Naive thymus-derived CD4-positive, alpha-beta T cell (primary cell): Measurements from ENCODE around the gene AHI1. TPM values are rescaled to one million over a fixed set of nuclear protein-coding genes. Genes with fewer than 3 reads are reported as not detected.

ENCODE experiments used
- ATAC-seq: fragments of 150-1000 bp; cut with Tn5 transposase; 2 replicates; pipeline ENCODE4 v1.10.0; 2021; ENCODE audit warnings: mild to moderate bottlenecking, moderate library complexity
- CTCF ChIA-PET: fragments of 350-600 bp; sonication (Branson Sonifier 250); formaldehyde crosslinking; loops from one replicate; lab custom pipeline; 2021; ENCODE audit warnings: antibody characterized with exemption; lab: Charles Lee
- POLR2A ChIA-PET: fragments of 350-600 bp; sonication (Branson Sonifier 250); formaldehyde crosslinking; loops from one replicate; lab custom pipeline; 2021; ENCODE audit warnings: antibody characterized with exemption, inconsistent platforms; lab: Charles Lee
- DNase-seq, 9 donors: peaks; one replicate each; pipeline versions ENCODE4 v3.0.0 to v3.0.0-alpha.2; 2020 to 2022; ENCODE audit warnings: mixed read lengths in 1 of 9
- H3K27ac ChIP-seq: one replicate; pipeline ENCODE4 v1.7.0; 2013; ENCODE audit warnings: mild to moderate bottlenecking, low read depth, low read length, moderate library complexity
- H3K27me3 ChIP-seq, 2 donors: one replicate each; pipeline ENCODE4 v1.7.0; 2013; ENCODE audit warnings: low read length in 2 of 2, mild to moderate bottlenecking in 2 of 2, moderate library complexity in 2 of 2; ENCODE audit not compliant: control insufficient read depth in 2 of 2, insufficient read depth in 2 of 2
- H3K36me3 ChIP-seq, 3 experiments: 1 replicate in 2 of 3; 2 replicates in 1 of 3; pipeline ENCODE4 v1.7.0; 2013; ENCODE audit warnings: low read length in 3 of 3, mild to moderate bottlenecking in 3 of 3, moderate library complexity in 1 of 3; ENCODE audit not compliant: insufficient read depth in 3 of 3, control insufficient read depth in 2 of 3
- H3K4me1 ChIP-seq, 2 donors: one replicate each; pipeline ENCODE4 v1.7.0; 2013; ENCODE audit warnings: low read length in 2 of 2, mild to moderate bottlenecking in 2 of 2, moderate library complexity in 1 of 2; ENCODE audit not compliant: control insufficient read depth in 2 of 2, insufficient read depth in 2 of 2
- H3K4me3 ChIP-seq: 2 replicates; pipeline ENCODE4 v1.7.0; 2013; ENCODE audit warnings: mild to moderate bottlenecking, low read length
- H3K9me3 ChIP-seq, 3 experiments: 1 replicate in 2 of 3; 2 replicates in 1 of 3; pipeline ENCODE4 v1.7.0; 2013; ENCODE audit warnings: low read length in 3 of 3; ENCODE audit not compliant: control insufficient read depth in 2 of 3
- H3K27ac Mint-ChIP-seq, 9 donors: one replicate each; pipeline ENCODE4 v1.8.0; 2020 to 2022; ENCODE audit warnings: mixed read lengths in 9 of 9, mild to moderate bottlenecking in 8 of 9, moderate library complexity in 5 of 9, inconsistent platforms in 2 of 9
- H3K27me3 Mint-ChIP-seq, 5 donors: one replicate each; pipeline ENCODE4 v1.8.0; 2021 to 2022; ENCODE audit warnings: mixed read lengths in 5 of 5, mild to moderate bottlenecking in 1 of 5
- H3K36me3 Mint-ChIP-seq, 5 donors: one replicate each; pipeline ENCODE4 v1.8.0; 2020 to 2022; ENCODE audit warnings: mixed read lengths in 5 of 5, mild to moderate bottlenecking in 3 of 5, inconsistent platforms in 1 of 5
- H3K4me1 Mint-ChIP-seq, 7 donors: one replicate each; pipeline ENCODE4 v1.8.0; 2020 to 2022; ENCODE audit warnings: mixed read lengths in 7 of 7, mild to moderate bottlenecking in 3 of 7, inconsistent platforms in 1 of 7
- H3K4me3 Mint-ChIP-seq, 10 donors: one replicate each; pipeline ENCODE4 v1.8.0; 2020 to 2022; ENCODE audit warnings: mild to moderate bottlenecking in 10 of 10, mixed read lengths in 10 of 10, moderate library complexity in 6 of 10, inconsistent platforms in 2 of 10
- H3K9me3 Mint-ChIP-seq, 11 donors: one replicate each; pipeline ENCODE4 v1.8.0; 2020 to 2022; ENCODE audit warnings: mixed read lengths in 11 of 11, mild to moderate bottlenecking in 4 of 11, inconsistent platforms in 1 of 11, moderate library complexity in 1 of 11
- intact Hi-C, 2 donors: fragments of 100-400 bp; cut with micrococcal nuclease; formaldehyde crosslinking; loops; one replicate each; pipeline ENCODE4 v1.15.1; 2023
- polyA plus RNA-seq, 2 donors: library from polyadenylated mRNA; unstranded; fragments of 300-500 nt; fragmentation: Illumina TruSeq; gene quantifications; one replicate each; pipeline ENCODE4 v1.2.3, GENCODE V29; 2021
- total RNA-seq, 6 experiments: library from RNA in 5 of 6; stranded (reverse) in 5 of 6; gene quantifications; 1 replicate in 5 of 6; 2 replicates in 1 of 6; pipeline ENCODE4 v1.2.3 and lab custom pipeline; 2021 to 2026

The AHI1 gene
- total and polyA plus RNA-seq, 7 experiments from 2014 or later, result 1.9 to 31.3 (median 13.3) TPM

DNA sequence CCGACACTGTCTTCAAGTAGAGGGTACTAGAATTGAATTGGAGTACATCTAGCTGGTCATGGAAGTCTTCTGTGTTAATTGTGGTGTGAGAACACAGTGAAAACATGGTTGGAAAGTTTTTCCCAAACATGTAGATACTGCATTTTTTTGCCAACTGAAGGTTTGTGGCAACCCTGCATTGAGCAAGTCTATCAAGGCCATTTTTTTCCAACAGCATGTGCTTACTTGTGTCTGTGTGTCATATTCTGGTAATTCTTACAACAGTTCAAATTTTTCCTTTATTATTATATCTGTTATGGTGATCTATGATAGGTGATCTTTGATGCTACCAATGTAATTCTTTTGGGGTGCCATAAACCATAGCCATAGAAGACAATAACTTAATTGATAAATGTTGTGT is 169.4 kb downstream of the AHI1 start:
- DNase-seq, result no peak
- Mint-ChIP-seq H3K36me3 (peaks cover 0 to 25% (median 8%) of the 10 kb centered on the region in 5 donors), H3K27ac (no peak overlapping the region), H3K4me1 (peaks cover 0 to 13% (median 2%) of the 10 kb centered on the region in 7 donors), H3K27me3 (no peaks in the 10 kb centered on the region), H3K4me3 (no peak overlapping the region), H3K9me3 (peaks cover 0 to 2% (median 0%) of the 10 kb centered on the region in 11 donors)
- H3K27me3 ChIP-seq, result no peaks in the 10 kb centered on the region
- H3K4me3 ChIP-seq, result no peak overlapping the region
- H3K36me3 ChIP-seq, result no peaks in the 10 kb centered on the region
- no peaks in the 10 kb centered on the region for H3K4me1 ChIP-seq
- H3K27ac ChIP-seq, result no peak overlapping the region
- ATAC-seq, result no peak
- intact Hi-C loops, result no loop called here
- no peaks in the 10 kb centered on the region for H3K9me3 ChIP-seq
- ChIA-PET CTCF (no interaction called here), POLR2A (no interaction called here)

GRCh38 chr6:135325624-135326424 is 171.7 kb downstream of the AHI1 start:
- Histone ChIP-seq H3K27ac (no peak overlapping the region), H3K4me3 (no peak overlapping the region), H3K36me3 (no peaks in the 10 kb centered on the region), H3K4me1 (no peaks in the 10 kb centered on the region), H3K9me3 (no peaks in the 10 kb centered on the region), H3K27me3 (no peaks in the 10 kb centered on the region)
- no peak overlapping the region for H3K4me3 Mint-ChIP-seq
- H3K4me1 Mint-ChIP-seq, result peaks cover 0 to 20% (median 5%) of the 10 kb centered on the region in 7 donors
- H3K36me3 Mint-ChIP-seq, result peaks cover 0 to 17% (median 0%) of the 10 kb centered on the region in 5 donors
- ChIA-PET CTCF (no interaction called here), POLR2A (no interaction called here)
- DNase-seq (no peak), ATAC-seq (peak; percentile 26)
- intact Hi-C loops, result no loop called here
- peaks cover 0 to 2% (median 0%) of the 10 kb centered on the region in 11 donors for H3K9me3 Mint-ChIP-seq
- no peaks in the 10 kb centered on the region for H3K27me3 Mint-ChIP-seq
- no peak overlapping the region for H3K27ac Mint-ChIP-seq

- POLR2A ChIA-PET, result no interaction called here
- Mint-ChIP-seq H3K4me1 (peaks cover 0 to 20% (median 5%) of the 10 kb centered on the region in 7 donors), H3K36me3 (peaks cover 0 to 14% (median 4%) of the 10 kb centered on the region in 5 donors), H3K27ac (no peak overlapping the region), H3K9me3 (peaks cover 0 to 2% (median 0%) of the 10 kb centered on the region in 11 donors), H3K4me3 (no peak overlapping the region), H3K27me3 (no peaks in the 10 kb centered on the region)
- CTCF ChIA-PET, result no interaction called here
- Histone ChIP-seq H3K36me3 (no peaks in the 10 kb centered on the region), H3K4me1 (no peaks in the 10 kb centered on the region), H3K4me3 (no peak overlapping the region), H3K9me3 (no peaks in the 10 kb centered on the region), H3K27me3 (no peaks in the 10 kb centered on the region), H3K27ac (no peak overlapping the region)
- intact Hi-C loops, result no loop called here
- DNase-seq (no peak), ATAC-seq (no peak)
Measured at GRCh38 chr6:135324531-135324930, 173.0 kb downstream of the AHI1 start.

DNA sequence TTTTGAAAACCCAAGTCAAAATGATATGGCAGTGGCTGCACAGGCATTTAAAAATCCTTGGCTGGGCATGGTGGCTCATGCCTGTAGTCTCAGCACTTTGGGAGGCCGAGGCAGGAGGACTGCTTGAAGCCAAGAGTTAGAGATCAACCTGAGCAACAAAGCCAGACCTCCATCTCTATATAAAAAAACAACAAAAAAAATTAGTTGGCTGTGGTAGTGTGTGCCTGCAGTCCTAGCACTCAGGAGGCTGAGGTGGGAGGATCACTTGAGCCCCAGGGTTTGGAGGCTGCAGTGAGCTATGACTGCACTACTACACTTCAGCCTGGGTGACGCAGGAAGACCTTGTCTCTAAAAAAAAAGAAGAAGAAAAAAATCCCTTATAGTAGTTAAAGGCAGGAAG is 173.6 kb downstream of the AHI1 start:
- Histone ChIP-seq H3K36me3 (no peaks in the 10 kb centered on the region), H3K9me3 (no peaks in the 10 kb centered on the region), H3K27me3 (no peaks in the 10 kb centered on the region), H3K4me1 (no peaks in the 10 kb centered on the region), H3K4me3 (no peak overlapping the region), H3K27ac (no peak overlapping the region)
- CTCF ChIA-PET, result no interaction called here
- H3K9me3 Mint-ChIP-seq, result peaks cover 0 to 2% (median 0%) of the 10 kb centered on the region in 11 donors
- POLR2A ChIA-PET, result no interaction called here
- intact Hi-C loops, result no loop called here
- H3K4me3 Mint-ChIP-seq, result no peak overlapping the region
- H3K4me1 Mint-ChIP-seq, result peaks cover 0 to 20% (median 5%) of the 10 kb centered on the region in 7 donors
- ATAC-seq (no peak), DNase-seq (no peak)
- H3K27ac Mint-ChIP-seq, result no peak overlapping the region
- H3K36me3 Mint-ChIP-seq, result peaks cover 0 to 12% (median 4%) of the 10 kb centered on the region in 5 donors
- no peaks in the 10 kb centered on the region for H3K27me3 Mint-ChIP-seq

GRCh38 chr6:135323202-135323668 is 174.3 kb downstream of the AHI1 start:
- peak overlapping the region in 1 of 9 donors; percentile 7 for H3K27ac Mint-ChIP-seq
- Histone ChIP-seq H3K27me3 (no peaks in the 10 kb centered on the region), H3K4me3 (no peak overlapping the region), H3K27ac (no peak overlapping the region), H3K36me3 (no peaks in the 10 kb centered on the region), H3K4me1 (no peaks in the 10 kb centered on the region), H3K9me3 (no peaks in the 10 kb centered on the region)
- no peaks in the 10 kb centered on the region for H3K27me3 Mint-ChIP-seq
- ChIA-PET POLR2A (no interaction called here), CTCF (interaction anchor here (0.5 kb wide), 1 partner anchor 410 kb away, joined by 5 read pairs; no protein-coding TSS in a partner anchor)
- peaks cover 0 to 20% (median 5%) of the 10 kb centered on the region in 7 donors for H3K4me1 Mint-ChIP-seq
- DNase-seq (no peak), ATAC-seq (peak; percentile 83)
- peaks cover 0 to 2% (median 0%) of the 10 kb centered on the region in 11 donors for H3K9me3 Mint-ChIP-seq
- intact Hi-C loops, result no loop called here
- H3K36me3 Mint-ChIP-seq, result peaks cover 0 to 11% (median 4%) of the 10 kb centered on the region in 5 donors
- H3K4me3 Mint-ChIP-seq, result no peak overlapping the region

GRCh38 chr6:135322427-135323201 is 174.9 kb downstream of the AHI1 start:
- Mint-ChIP-seq H3K9me3 (peaks cover 0 to 2% (median 0%) of the 10 kb centered on the region in 11 donors), H3K4me3 (no peak overlapping the region), H3K36me3 (peaks cover 0 to 8% (median 4%) of the 10 kb centered on the region in 5 donors), H3K27ac (peak overlapping the region in 1 of 9 donors; percentile 7), H3K4me1 (peaks cover 0 to 20% (median 5%) of the 10 kb centered on the region in 7 donors), H3K27me3 (no peaks in the 10 kb centered on the region)
- CTCF ChIA-PET, result interaction anchor here (0.5 kb wide), 1 partner anchor 410 kb away, joined by 5 read pairs; no protein-coding TSS in a partner anchor
- Histone ChIP-seq H3K4me3 (no peak overlapping the region), H3K36me3 (no peaks in the 10 kb centered on the region), H3K27me3 (no peaks in the 10 kb centered on the region), H3K4me1 (no peaks in the 10 kb centered on the region), H3K9me3 (no peaks in the 10 kb centered on the region), H3K27ac (no peak overlapping the region)
- DNase-seq (no peak), ATAC-seq (no peak)
- intact Hi-C loops, result no loop called here
- POLR2A ChIA-PET, result no interaction called here
